Activated CD4-positive, alpha-beta T cell treated with anti-CD3 and anti-CD28 coated beads, Interleukin-2, Interleukin-6, amounts not matched to agents 100 ng/mL and 50 ng/mL, durations not matched to agents 16 hours and 8 hours (primary cell): ENCODE results near the gene SLIT3.

Source experiments
- DNase-seq: peaks from one replicate; pipeline ENCODE4 v3.0.0-alpha.2; 2020

The SLIT3 gene

DNA sequence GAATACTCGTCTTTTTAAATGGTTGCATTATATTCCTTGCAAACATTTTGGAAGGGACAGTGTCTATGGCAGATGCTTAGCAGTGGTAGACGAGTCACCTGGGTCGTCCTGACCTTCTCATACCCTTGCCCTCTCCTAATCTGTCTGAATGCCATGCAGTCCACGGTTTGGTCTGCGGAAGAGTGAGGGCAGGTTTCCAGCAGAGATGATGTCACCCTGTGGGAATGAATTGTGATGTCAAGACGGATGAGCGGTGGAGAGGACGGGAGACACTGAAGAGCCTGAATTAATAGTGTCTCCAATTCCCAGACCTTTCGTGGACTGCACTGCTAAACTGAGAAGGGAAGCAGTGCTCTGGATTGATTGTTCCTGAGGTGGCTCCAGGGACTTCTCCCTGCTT lies 392.7 kb downstream of the SLIT3 start:
- no peak for DNase-seq

DNA sequence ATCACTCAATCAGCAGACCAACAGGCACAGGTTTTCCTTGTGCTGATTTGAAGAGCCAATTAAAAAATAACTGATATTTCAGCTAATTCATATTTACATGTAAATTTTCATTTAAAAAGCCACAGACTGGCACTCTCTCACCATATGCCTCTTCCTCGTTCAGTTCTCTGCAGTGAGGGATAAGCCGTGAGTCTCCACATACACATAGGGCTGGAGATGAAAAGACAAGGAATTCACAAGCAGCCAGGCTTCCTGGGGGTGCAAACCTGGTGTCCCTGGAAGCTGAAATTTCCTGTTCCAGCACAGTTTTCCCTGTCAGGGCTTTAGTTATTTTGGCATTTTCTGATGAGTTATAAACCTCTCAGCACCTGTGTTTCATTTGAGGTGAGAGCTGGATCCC lies 397.9 kb downstream of the SLIT3 start:
- DNase-seq, result no peak

DNA sequence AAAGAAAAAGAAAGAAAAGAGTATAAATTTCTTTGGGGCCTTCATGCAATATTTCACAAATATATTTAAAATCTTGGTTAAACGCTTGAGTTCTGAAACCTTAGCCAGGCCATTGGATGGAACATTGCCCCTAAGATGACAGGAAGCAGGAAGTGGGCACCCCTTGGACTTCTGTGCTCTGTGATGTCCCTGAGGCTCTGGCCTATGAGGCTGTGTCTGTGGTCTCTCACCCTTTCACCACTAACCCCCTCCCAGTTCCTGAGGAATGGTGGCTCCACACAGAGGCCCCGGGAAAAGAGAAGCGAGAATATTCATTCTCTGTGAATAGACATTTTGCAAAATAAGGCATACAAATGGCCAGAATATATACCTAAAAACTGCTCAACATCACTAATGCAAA lies 401.3 kb downstream of the SLIT3 start:
- no peak for DNase-seq

DNA sequence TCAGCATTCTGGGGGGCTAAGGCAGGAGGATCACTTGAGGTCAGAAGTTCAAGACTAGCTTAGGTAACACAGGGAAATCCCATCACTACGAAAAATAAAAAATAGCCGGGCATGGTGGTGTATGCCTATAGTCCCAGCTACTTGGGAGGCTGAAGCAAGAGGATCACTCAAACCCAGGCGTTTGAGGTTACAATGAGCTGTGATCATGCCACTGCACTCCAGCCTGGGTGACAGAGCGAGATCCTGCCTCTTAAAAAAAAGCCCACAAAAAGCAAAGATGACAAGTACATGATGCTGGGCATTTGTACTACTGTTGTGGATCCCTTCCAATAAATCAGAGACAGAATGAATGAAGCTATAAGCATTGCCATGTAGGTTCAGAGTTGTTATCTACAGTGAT lies 401.7 kb downstream of the SLIT3 start:
- no peak for DNase-seq

DNA sequence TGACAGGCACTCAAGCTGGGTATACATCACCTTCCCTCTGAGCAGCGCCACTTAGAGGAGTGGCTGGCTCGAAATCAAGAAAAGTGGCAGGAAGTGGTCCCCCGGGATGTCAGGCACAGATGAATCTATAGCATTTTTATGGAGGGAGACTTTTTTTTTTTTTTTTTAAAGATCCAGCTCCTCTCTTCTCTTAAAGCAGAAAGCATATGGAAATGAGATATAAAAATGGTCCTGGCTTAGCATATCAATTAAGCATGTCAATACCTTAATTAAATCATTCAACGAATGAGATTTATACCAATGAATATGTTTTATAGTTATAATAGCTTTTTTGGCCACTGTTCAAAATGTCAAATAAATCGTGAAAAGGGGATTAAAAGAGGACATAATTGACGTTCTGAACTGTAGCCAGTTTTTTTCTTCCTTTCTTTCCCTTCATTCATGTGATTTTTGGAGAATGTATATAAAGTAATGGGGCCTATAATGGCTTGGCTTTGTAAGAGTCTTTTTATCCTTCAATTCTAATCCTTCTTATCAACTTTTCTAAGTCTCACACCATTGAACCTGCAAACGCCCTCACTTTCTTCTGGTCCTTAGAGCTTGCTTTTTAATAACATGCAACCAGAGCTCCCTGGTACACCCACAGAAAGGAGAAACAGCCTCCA lies 402.6 kb downstream of the SLIT3 start:
- no peak for DNase-seq

DNA sequence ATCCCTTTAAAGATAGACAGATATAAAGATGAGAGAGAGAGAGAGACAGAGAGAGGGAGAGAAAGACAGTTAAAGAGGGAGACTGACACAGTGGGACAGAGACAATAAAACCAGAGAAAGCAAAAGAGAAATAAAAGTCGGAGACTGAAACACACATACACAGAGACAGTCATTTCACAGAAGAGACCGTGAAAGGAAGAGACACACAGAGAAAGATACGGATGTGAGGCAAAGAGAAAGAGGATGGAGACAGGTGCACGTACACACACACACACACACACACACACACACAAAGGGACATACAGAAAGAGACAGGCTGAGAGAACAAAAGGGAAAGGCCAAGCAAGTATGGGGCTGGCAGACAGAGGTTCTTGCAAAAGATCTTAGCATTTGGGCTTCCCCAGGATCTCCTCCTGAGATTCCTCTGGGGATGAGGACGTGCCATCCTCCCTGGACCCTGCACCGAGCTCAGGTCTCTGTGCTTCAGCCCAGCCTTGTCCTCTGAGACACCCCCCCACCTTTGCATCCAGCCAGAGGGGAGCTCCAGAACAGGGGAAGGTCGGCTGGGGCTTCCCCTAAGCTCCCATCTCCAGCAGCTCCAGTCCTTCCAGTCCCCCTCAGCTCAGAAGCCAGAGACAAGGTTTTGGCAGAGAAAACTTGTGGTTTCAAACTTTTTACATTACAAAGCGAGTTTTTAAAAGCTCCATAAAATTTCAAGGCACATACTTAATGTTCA lies 403.4 kb downstream of the SLIT3 start:
- no peak for DNase-seq

DNA sequence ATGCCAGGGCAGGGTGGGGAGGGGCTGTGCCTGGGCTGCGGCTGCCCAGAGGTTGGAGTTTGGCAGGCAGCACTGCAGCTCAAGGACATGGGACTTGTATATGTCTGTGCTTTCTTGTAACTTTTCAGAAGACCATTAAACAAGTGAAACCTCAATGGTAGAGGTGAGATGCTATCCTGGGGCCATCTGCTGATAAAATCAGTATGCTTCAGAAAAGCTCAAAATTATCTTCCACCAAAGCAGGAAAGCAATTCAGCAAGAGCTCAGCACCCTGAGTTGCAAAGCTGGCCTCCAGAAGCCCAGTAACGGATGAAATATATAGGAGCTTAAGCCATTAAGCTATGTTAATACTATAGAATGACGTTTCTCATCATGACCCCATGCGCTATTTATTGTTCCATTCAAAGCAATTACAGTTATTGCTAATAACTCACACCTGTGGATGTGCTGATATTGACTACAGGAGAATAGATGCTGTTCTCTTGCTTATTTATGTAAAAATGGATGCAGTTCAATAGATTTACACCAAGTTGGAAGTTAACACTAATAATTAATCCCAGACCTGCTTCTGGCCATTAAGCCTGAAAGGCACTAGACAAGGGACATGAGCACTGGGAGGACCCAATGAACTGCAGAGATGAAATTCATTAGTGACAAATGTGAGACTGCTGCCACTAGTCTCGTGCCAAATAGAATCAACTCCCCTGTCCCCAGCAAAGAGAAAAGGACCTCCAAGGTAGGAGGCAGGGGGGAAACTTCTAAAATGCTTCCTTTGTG lies 405.5 kb downstream of the SLIT3 start:
- no peak for DNase-seq

DNA sequence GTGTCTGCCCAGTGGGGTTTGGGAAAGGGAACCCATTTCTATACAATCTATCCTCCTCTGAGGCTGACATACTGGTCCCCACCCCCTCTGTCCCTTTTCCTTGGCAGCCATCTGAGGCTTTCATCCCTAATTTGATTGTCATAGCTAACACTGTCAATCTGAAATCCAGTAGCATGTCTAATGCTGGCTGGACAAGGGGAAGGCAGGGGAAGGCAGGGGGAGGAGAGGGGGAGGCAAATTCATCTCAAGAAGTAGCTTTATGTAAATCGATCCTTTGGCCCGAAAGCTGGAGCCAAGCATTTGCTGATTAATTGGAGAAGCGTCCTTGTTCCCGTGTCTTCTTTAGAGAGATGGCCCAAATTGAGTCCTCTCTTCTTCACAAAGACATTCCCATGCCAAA lies 407.7 kb downstream of the SLIT3 start:
- no peak for DNase-seq

DNA sequence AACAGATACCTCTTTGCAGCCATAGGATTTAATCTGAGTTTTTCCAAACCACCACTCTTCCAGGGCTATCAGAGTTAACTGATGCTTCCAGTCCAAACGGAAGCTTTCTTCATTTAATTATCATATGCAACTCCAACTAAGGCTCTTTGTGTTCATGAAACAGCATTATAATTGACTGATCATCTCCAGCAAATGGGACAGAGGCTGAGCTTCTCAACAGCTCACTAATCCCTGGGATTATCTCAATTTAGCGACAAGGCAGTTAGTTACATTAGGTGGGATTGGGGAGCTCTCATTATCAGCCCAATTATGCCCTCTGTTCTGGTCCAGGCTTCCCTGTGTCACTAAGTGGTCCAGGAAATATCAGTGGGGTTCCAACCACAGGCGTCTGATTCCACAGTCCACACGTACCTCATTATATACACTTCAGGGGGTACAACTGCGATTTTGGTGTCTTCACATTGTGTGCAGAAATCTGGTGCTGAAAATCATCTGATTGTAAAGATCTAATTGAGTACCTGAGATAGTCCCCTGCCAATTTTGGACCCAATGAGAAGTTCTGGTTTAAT lies 408.2 kb downstream of the SLIT3 start:
- DNase-seq, result no peak

DNA sequence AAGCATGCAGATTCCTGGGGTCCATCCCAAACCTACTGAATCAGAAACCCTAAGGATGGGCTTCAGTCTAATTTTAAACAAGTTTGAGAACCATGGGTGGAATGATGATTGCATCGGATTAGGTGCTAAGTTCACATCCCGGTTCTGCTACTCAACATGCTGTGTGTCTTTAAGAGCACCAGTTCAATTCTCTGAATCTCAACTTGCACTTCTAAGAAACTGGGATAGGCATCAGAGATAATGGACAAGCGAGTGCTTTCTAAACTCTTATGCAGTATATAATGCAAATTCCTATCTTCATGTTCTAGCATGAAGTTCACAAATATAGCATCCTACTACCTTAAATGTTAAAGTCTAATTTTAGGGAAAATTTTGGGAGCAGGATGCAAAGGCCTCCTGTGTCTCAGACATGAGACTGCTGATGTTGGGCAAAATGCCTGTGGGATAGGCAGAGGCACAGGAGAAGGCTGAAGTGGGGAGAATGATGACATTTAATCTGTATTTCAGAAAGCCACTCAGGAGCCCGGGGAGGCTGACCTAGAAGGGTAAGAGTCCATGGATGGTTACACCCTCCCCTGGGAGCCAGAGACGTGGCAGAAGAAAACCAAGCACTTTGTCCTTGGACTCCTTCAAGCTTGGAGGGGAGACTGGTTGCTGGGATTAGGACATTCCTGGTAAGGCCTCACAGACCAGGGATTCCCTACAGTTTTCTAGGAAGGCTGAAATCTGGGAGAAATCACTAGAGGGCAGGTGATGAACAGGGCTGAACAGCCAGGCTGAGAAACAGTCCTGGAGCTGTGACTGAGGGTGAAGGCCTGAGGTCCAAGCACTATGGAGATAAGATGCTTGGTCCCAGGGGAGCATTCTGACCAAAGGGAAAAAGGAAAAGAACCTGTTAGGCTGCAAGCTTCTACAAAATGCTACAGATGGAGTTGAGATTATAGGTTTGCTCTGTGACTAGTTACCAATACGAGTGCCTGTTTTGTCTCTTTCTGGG lies 409.8 kb downstream of the SLIT3 start:
- DNase-seq, result no peak

DNA sequence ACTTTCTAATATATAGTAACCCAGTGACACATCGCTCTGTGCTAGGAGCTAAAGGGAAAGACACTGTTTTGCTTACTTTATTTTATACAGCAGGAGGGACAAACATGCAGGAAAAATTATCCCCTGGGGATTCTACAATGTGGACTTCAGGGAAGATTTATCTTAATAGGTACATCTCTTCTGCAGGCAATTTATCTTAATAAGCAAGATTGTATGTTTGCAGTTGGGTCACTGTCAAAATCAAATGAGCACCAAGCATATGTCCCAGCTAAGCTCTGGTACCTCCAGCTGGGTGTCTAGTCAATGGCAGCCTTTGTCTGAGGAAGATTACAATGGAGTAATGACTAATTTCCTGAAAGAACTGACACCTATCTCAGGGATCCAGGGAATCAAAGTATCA lies 411.9 kb downstream of the SLIT3 start:
- DNase-seq, result no peak

DNA sequence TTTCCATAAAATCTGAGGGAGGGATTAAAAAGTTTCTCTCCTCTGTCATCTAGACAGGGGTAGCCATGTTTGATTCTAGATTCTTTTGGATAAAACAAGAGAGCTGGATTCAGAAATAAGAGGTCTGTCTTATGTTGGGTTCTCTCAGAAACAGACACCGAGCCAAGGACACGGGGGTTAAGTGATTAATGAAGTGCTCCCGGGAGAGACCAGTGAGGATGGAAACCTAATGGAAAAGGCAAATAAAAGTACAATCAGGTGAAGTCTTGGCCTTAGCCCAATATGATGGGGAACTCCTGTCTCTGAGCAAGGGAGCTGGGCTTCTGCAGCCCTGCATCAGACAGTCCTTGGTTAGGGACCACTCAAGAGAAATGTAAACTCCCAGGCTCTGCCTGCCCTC lies 413.0 kb downstream of the SLIT3 start:
- DNase-seq, result no peak

DNA sequence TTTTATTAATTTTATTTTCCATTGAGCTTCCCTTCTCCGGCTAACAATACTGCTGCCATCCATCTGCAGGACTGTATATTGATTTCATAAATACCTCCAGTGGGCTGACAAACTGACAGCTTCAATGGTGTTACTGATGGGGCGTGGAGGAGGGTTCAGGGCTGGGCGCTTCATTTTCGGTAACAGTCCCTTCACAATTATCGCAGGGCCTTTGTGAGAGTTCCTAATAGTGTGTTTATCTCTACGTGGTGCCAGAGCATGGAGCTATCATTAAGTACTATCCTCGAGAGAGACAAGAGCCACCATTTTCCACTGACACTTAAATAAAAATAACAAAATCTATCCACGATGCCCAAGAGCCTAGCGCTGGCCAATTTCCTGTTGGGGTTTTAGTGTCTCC lies 414.8 kb downstream of the SLIT3 start:
- no peak for DNase-seq

DNA sequence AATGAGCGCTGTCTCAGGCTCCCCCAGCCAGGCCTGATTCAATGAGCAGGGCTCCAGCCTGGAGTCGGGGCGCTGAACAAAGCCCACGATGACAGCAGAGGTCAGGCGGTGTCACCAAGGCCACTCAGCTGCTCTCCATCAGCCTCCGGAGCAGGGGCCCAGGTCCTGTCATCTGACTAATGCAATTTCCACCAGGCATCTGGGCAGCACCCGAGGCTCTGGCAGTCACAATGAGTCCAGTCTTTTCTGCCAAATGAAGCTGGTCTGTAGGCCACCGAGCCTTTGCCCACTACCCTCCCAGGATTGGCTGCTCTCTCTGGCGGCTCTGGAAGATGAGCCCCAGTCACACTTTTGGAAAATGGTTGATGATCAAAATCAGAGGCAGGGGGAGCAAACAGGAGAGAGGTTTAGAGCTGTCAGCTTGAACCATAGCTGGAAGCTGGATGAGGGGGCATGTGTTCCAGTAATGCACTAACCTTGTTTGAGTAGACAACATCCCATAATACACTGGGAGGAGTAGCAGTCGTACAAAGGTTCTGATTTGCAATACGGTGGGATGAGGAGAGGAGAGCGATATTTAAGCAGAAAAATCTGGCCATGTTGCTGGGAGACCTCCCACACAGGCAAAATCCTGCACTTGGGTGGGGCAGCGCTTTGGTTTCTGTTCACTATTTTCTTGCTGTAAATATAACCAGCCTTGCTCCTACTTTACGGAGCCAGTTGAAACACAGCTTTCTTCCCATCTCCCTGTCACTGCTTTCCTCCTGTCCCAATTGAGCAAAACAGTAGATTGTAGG lies 415.4 kb downstream of the SLIT3 start:
- no peak for DNase-seq

DNA sequence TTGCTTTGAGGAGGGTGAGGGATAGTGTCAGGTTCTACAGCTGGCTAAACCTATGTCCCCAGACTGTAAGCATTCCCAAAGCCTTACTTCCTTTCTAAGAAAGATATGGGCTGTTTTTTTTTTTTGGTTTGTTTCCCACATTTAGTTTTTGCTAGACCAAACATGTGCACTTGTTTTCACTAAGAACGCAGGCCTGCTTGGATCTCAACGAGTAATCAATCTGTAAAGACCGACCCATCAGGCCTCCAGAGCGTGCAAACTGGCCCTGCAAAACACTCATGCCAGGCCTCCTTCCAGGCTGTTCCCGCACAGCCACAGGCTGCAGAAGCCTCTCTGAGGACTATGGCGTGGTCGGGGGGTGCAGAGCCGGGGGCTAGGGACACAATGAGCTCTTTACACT lies 416.9 kb downstream of the SLIT3 start:
- no peak for DNase-seq

DNA sequence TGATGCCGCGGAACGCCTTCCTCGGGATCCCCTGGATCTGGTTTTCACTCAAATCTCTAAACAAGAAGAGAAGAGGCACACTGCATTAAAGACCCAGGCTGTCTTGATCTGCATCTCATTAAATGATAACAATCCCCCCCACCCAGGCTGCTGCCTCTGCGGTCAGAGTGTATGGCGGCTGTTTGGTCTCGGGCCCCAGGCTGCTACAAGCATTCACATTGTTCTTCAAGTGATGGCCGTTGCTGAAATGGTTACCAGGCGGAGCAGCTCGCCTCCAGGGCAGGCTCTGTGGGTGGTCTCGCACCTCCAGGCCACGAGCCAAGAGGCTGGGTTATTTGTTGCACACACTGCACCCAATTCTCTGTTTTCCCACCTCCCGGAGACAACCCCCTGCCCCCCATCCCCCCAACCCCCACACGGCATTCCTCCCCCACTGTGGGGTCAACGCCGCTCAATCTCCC lies 417.6 kb downstream of the SLIT3 start:
- DNase-seq, result no peak

DNA sequence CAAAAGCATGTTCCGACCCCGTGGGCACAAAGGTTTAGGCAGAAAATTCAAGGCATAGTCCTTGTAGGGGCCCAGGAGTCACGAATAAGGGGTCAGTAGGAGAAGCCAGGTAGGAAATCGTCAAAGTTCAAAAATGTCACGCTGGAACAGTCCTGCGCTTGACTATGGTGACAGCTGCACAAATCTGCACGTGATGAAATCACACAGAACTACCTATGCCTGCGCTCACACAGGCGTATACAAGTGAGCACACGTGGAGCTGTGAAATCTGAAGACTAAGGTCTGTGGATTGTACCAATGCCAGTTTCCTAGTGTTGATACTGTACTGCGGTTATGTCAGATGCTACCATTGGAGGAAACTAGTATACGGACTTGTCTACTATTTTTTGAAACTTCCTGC lies 418.7 kb downstream of the SLIT3 start:
- no peak for DNase-seq

DNA sequence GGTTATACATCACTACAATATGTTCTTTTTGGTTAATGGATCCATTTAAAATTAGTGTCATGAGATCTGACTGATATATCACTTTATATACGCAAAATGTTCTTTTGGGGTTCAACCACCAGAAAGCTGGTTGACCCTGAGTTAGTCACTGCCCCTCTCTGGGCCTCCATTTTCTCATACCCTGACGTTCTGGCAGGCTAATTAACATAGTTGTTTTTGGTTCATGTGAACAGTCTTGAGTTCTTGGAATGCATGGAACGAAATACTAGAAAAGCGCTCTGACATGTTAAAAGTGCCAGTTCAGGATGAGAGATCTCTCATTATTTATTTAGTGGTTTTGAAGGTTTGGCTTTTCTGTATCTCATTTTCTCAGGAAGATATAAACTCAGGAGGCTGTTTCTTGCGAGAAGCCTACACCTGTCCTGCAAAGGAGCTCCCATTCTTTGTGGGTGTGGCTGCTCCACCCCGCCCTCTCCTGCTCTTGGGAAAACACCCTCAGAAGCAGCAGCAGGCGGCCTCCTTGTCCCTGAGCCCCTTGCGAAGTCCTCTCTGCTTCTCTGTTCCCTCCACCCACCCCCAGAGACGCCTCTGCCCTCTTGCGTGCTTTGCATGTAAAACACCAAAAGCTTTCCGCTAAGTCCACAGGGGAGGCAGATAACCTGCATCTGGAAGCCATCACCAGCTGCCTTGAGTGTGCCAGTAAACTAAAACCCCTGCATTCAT lies 419.4 kb downstream of the SLIT3 start:
- DNase-seq, result no peak

DNA sequence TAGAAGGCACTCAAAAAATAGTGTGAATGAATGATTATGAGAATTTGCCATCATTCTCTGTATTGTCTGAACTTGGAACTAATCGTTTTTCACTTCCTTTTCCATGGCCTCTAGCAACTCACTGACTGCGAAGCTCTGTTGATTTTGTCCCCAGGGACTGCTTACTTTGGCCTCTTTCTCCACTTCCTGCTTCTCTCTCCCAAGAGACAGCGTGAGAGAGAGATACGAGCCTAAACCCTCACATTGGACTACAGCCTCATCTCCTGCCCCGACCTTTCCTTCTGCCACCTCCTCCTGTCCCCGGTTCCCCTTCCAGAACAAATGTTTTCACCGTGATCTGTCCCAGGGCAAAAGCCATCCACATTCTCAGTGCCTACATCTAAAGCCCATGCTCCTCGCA lies 421.0 kb downstream of the SLIT3 start:
- no peak for DNase-seq

DNA sequence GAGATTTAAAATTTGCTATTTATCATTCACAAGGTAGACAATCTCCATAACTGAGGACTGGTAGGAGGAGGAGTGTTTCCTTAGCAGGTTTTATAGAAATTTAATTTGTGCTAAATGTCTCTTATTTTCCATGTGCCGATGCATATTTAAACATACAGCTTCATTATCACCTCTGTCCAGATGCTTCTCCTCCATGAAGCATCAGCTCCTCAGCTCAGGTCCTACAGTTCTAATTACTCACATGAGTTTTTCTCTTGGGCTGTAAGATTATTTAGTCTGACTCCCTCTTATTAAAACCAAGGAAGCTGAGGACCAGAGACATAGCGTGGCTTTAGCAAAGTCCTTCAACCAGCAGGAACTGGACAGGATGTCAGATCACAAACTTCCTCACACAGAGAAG lies 421.6 kb downstream of the SLIT3 start:
- DNase-seq, result no peak
